ENCODE results near the gene DPP6.

GRCh38 chr7:154591544-154591943 lies 539.3 kb downstream of the DPP6 start:
- TF ChIP-seq CTCF (IDR thresholded peaks at IDR 0.05) (no peak), POLR2A (IDR thresholded peaks at IDR 0.05) (no peak), POLR2AphosphoS5 (IDR thresholded peaks at IDR 0.05) (no peak)
